ENCODE data around the gene USB1.

DNA sequence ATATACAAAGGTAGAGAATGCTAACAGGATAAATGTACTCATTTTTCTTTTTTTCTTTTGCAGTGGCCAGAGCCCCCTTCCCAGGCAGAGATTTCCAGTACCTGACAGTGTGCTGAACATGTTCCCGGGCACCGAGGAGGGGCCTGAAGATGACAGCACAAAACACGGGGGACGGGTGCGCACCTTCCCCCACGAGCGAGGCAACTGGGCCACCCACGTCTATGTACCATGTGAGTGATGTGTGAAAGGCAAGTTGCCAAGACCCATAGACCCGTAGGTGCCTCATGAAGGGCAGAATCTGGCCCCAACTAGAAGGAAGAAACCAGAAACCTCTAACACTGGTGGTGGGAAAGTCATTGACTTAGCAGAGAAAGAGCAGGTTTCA is 1.2 kb downstream of the USB1 start:
- TF ChIP-seq POLR2A (IDR thresholded peaks at IDR 0.05; ENCODE audit: low read depth, low read length): no peak
- TF ChIP-seq POLR2AphosphoS5 (IDR thresholded peaks at IDR 0.05; ENCODE audit: low read depth, low read length): no peak
- TF ChIP-seq TAF1 (IDR thresholded peaks at IDR 0.05; ENCODE audit: low read depth, low read length): no peak
- no peak for TF ChIP-seq POU2F2 (IDR thresholded peaks at IDR 0.05; ENCODE audit: low read depth, low read length)
- TF ChIP-seq SPI1 (IDR thresholded peaks at IDR 0.05; ENCODE audit: low read depth, low read length): no peak
